ENCODE results near the gene SORCS3. TPM values are rescaled to one million over a fixed set of nuclear protein-coding genes. Genes with fewer than 3 reads are reported as not detected.

SORCS3 gene
- total and polyA plus RNA-seq, 10 of the 15 experiments (the other 5 are each of a cell fraction or from before 2014, with no cell fraction given) = 0.01 to 0.04 (median 0.02) TPM; not detected in 7

GRCh38 chr10:105023211-105024111, 382.4 kb downstream of the SORCS3 start (continued):
- no peak for TF ChIP-seq E2F8 (IDR thresholded peaks at IDR 0.05; ENCODE audit: low read depth, partially characterized antibody)

GRCh38 chr10:105024184-105024583, 383.1 kb downstream of the SORCS3 start:
- Histone ChIP-seq H3K79me2 (ENCODE audit: control insufficient read depth, insufficient read depth, low read length) (no peaks in the 10 kb centered on the region), H2AFZ (ENCODE audit: control insufficient read depth, low read depth, low read length) (no peak overlapping the region), H4K20me1 (ENCODE audit: control insufficient read depth, insufficient read depth) (no peaks in the 10 kb centered on the region), H3K4me2 (ENCODE audit: control insufficient read depth, insufficient read depth) (no peak overlapping the region), H3K36me3 (ENCODE audit: control insufficient read depth in 2 of 2, insufficient read depth in 2 of 2, low read length in 1 of 2) (no peaks in the 10 kb centered on the region), H3K9me3 (replicated peaks; ENCODE audit: control insufficient read depth, insufficient read depth, low read length) (no peaks in the 10 kb centered on the region), H3K4me1 (ENCODE audit: control insufficient read depth, insufficient read depth, low read length) (no peaks in the 10 kb centered on the region), H3K9ac (ENCODE audit: control insufficient read depth, insufficient read depth, low read length) (no peak overlapping the region), H3K4me3 (no peak overlapping the region), H3K27ac (ENCODE audit: control insufficient read depth, insufficient read depth) (no peak overlapping the region), H3K27me3 (replicated peaks in 1 of 2; ENCODE audit: control insufficient read depth in 2 of 2, insufficient read depth in 2 of 2, low read length in 1 of 2) (no peaks in the 10 kb centered on the region; a peak in 1 of 4 replicates)
- no TSS peak for BruUV-seq (replicated peaks)
- RAD21 ChIA-PET (ENCODE audit: unreplicated experiment) = no interaction called here
- DNase-seq (ENCODE audit: low read depth, low spot score) (no peak), FAIRE-seq (no peak), ATAC-seq (no peak)
- intact Hi-C loops (cut with micrococcal nuclease; ENCODE audit: unreplicated experiment) (no loop called here), in situ Hi-C loops (cut with MboI) (no loop called here)
- SMC1A ChIA-PET (ENCODE audit: uncharacterized antibody, unreplicated experiment) = interaction anchor here (0.9 kb wide), 2 partner anchors 10 to 20 kb away, joined by 3 read pairs; no protein-coding TSS in a partner anchor
- POLR2A ChIA-PET = interaction anchor here (0.6 kb wide), 1 partner anchor 61 kb away, joined by 3 read pairs; no protein-coding TSS in a partner anchor
- CTCF ChIA-PET = no interaction called here
- TF ChIP-seq BCLAF1 (IDR thresholded peaks at IDR 0.05) (no peak), POLR2AphosphoS2 (IDR thresholded peaks at IDR 0.05; ENCODE audit: low read depth, low read length) (no peak), NFYA (IDR thresholded peaks at IDR 0.05; ENCODE audit: borderline replicate concordance, low read depth, low read length) (no peak), E2F8 (IDR thresholded peaks at IDR 0.05; ENCODE audit: low read depth, partially characterized antibody) (no peak), RFX5 (IDR thresholded peaks at IDR 0.05; ENCODE audit: low read depth, low read length) (no peak), REST (IDR thresholded peaks at IDR 0.05; ENCODE audit: low read depth, low read length) (no peak), SREBF1 (IDR thresholded peaks at IDR 0.05; ENCODE audit: low read length) (no peak), IRF4 (IDR thresholded peaks at IDR 0.05; ENCODE audit: low read depth, low read length) (no peak)

All from GM12878 (cell line).